ENCODE measurements around the gene MDH1B. TPM values are rescaled to one million over a fixed set of nuclear protein-coding genes. Genes with fewer than 3 reads are reported as not detected.

The MDH1B gene
- total RNA-seq, 1 experiment from 2014 or later, result 1.3 TPM

- no peaks in the 10 kb centered on the region for H3K36me3 Mint-ChIP-seq (ENCODE audit: insufficient read depth in 1 of 3, low read depth in 3 of 3)
- H3K9me3 ChIP-seq (ENCODE audit: control insufficient read depth, low read depth, low read length), result no peaks in the 10 kb centered on the region
Measured at GRCh38 chr2:206736935-206737334, 28.2 kb downstream of the MDH1B start.

More at GRCh38 chr2:206736935-206737334, 28.2 kb downstream of the MDH1B start:
- Mint-ChIP-seq H3K4me3 (no peak overlapping the region), H3K27ac (no peak overlapping the region), H3K4me1 (no peaks in the 10 kb centered on the region), H3K9me3 (no peaks in the 10 kb centered on the region), H3K27me3 (ENCODE audit: low read depth) (no peaks in the 10 kb centered on the region; the same call in none of the 2 replicates)
- Histone ChIP-seq H4K8ac (replicated peaks; ENCODE audit: insufficient read length, low read depth, low read length) (no peak overlapping the region), H2BK5ac (ENCODE audit: insufficient read length, low read length) (no peak overlapping the region), H3K23ac (ENCODE audit: insufficient read length, low read depth, low read length) (no peak overlapping the region), H3K27ac (ENCODE audit: insufficient read length, low read depth, low read length) (no peak overlapping the region), H3T11ph (ENCODE audit: low read length) (no peak overlapping the region), H3K56ac (ENCODE audit: insufficient read length, low read depth, low read length) (no peak overlapping the region), H2AFZ (ENCODE audit: low read length) (no peak overlapping the region), H2BK120ac (ENCODE audit: low read depth, low read length, poor library complexity, severe bottlenecking) (no peak overlapping the region), H2AK5ac (ENCODE audit: insufficient read length, low read length) (no peak overlapping the region), H3K79me1 (ENCODE audit: insufficient read depth, low read depth, low read length, poor library complexity, severe bottlenecking) (no peaks in the 10 kb centered on the region), H4K91ac (ENCODE audit: insufficient read length, low read depth, low read length) (no peak overlapping the region), H3K79me2 (ENCODE audit: insufficient read depth, low read length) (no peaks in the 10 kb centered on the region), H4K5ac (ENCODE audit: insufficient read length, low read depth, low read length) (no peak overlapping the region), H3K27me3 (ENCODE audit: insufficient read depth, low read length) (no peaks in the 10 kb centered on the region), H2BK15ac (ENCODE audit: low read depth, low read length) (no peak overlapping the region), H2BK12ac (ENCODE audit: insufficient read length, low read depth, low read length) (no peak overlapping the region), H3K9ac (ENCODE audit: extremely low read depth, insufficient read length, low read length) (no peak overlapping the region), H3K18ac (ENCODE audit: insufficient read length, low read depth, low read length) (no peak overlapping the region), H4K20me1 (ENCODE audit: control insufficient read depth, insufficient read depth, insufficient read length) (no peaks in the 10 kb centered on the region), H3K4ac (ENCODE audit: low read depth, low read length) (no peak overlapping the region), H3K14ac (ENCODE audit: insufficient read depth, low read length) (no peak overlapping the region), H2BK20ac (ENCODE audit: low read depth, low read length, poor library complexity, severe bottlenecking) (no peak overlapping the region), H3K4me2 (ENCODE audit: insufficient read depth, insufficient read length, low read length) (no peak overlapping the region), H3K4me1 (ENCODE audit: insufficient read depth, low read length) (no peaks in the 10 kb centered on the region), H3K23me2 (ENCODE audit: insufficient read length, low read depth, low read length, poor library complexity, severe bottlenecking) (no peaks in the 10 kb centered on the region)
- WGBS (ENCODE audit: extremely low coverage, insufficient read length, low lambda C conversion rate), result no CpG with 5 or more reads among the region's 5 CpGs
- no peak for DNase-seq
- TF ChIP-seq CTCF (conservative IDR thresholded peaks at IDR 0.05), result no peak
